Raji (cell line): ENCODE results near the gene AP5S1.

ENCODE experiments used
- POLR2A ChIP-seq: IDR thresholded peaks from 2 replicates; pipeline ENCODE4 v1.6.1; 2011; ENCODE audit warnings: low read depth, low read length, control low read depth; ENCODE audit not compliant: insufficient read depth

The AP5S1 gene

DNA sequence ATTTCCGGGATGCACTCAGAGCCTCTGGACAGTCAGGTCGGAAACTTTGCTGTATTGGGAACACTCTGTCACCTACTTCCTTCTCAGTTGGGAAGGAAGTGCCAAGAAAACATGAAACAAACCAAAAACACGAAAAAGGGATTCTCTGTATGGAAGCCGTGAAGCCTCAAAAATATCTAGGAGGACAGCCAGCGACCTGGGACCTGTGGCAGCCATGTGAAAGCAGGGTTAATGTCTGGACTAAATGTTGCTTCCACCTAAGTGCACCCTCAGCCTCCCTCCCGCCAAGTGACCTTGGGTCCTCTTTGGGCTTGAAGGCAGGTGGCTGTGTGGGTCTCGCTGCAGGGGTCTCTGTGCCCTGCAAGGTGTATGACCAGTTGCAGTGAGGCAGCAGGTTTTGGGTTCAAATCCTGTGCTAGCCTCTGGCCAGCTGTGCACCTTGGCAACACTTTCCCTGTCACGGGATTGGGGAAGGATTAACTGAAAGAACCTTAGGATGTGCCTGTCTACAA lies 27.1 kb downstream of the AP5S1 start:
- no peak for TF ChIP-seq POLR2A

DNA sequence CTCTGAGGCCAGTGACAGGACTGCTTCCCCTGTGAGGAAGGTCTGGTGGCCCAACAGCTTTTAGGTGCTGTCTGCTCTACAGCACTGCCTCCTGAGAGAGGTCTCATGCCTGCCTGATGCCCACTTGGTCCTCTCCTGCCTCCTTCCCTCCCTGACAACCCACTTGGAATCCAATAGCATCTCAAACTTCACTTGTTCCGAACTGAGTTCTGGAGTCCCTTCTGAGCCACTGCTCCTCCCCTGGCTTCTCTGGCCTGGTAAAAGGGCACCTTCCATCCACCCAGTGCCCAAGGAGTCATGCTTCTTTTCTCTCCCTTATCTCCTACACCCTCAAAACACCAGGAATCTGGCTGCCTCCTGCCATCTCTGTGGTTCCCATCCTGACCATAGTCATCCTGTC lies 28.2 kb downstream of the AP5S1 start:
- TF ChIP-seq POLR2A = no peak

DNA sequence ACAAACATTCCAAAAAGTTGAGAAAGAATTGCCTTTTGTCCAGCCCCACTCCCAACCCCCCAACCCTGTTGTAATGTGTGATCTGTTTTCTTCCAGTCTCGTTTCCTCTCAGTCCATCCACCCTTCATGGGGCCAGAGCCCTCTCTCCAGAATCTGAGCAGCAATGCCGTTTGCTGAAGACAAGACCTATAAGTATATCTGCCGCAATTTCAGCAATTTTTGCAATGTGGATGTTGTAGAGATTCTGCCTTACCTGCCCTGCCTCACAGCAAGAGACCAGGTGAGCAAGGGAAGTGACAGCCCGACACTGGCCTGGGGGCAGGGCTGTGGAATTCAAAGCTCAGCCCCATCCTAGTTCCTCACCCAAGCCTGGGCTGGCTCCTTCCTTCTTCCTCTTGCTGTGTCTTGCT lies 34.1 kb downstream of the AP5S1 start:
- TF ChIP-seq POLR2A = no peak

DNA sequence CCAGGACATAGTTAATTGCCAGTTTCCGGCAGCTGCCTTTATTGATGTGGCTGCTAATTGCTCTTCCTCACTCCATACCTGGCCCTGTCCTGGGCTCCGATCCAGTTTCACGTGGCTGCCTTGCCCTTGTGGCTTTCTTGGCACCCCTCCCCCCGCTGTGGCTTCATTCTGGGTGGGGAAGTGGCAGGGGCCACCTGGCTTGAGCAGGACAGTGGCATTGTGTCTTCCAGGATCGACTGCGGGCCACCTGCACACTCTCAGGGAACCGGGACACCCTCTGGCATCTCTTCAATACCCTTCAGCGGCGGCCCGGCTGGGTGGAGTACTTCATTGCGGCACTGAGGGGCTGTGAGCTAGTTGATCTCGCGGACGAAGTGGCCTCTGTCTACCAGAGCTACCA lies 37.1 kb downstream of the AP5S1 start:
- no peak for TF ChIP-seq POLR2A

DNA sequence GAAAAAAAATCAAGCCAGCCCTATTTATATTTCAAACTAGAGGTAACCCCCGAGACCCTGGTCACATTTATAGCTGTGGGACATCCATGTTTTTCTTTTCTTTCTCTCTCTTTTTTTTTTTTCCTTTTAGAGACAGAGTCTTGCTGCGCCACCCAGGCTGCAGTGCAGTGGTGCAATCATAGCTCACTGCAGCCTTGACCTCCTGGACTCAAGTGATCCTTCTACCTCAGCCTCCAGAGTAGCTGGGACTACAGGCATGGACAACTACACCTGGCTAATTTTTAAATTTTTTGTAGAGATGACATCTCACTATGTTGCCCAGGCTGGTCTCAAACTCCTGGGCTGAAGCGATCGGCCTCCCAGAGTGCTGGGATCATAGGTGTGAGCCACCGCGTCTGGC lies 38.3 kb downstream of the AP5S1 start:
- no peak for TF ChIP-seq POLR2A

DNA sequence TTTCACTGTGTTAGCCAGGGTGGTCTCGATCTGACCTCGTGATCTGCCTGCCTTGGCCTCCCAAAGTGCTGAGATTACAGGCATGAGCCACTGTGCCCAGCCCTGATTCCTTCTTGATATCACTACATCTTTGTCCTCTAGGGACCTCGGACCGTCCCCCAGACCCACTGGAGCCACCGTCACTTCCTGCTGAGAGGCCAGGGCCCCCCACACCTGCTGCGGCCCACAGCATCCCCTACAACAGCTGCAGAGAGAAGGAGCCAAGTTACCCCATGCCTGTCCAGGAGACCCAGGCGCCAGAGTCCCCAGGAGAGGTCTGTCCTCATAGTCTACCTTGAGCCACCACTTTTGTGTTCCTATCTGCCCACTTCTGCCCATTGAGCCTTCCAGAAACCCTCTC lies 40.8 kb downstream of the AP5S1 start:
- TF ChIP-seq POLR2A = no peak

DNA sequence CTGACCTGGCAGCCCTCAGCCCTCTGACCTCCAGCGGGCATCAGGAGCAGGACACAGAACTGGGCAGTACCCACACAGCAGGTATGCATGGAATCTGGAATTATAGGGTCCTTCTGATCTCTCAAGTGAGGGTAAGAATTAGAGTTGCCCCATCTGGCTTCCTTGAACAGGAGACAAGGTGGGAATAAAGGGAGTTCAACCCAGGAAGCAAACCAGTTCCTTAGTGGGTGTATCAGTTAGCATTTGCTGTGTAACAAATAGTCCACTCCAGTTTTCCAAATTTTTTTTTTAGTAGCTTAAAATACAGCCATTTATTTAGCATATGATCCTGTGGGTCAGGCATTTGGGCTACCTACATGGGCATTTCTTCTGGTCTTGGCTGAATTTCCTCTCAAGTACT lies 42.0 kb downstream of the AP5S1 start:
- no peak for TF ChIP-seq POLR2A

DNA sequence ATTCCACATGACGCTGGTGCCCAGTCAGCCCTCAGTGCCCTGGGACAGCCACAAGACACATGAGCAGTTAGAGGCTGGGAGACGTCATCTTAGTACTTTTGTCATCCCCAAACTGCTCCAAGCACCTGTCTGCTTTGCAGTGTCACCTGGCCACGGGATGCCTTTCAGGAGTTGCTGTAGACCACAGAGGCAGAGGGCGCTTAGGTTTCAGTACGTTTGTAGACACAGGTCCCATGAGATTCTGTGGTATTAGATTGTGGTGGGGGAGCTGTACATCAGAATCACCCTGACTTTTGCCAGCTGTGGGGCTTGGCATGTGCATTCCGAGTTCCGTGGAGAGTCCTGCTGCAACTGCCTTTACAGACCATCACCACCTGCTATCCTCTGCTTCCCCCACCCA lies 43.0 kb downstream of the AP5S1 start:
- TF ChIP-seq POLR2A = no peak

DNA sequence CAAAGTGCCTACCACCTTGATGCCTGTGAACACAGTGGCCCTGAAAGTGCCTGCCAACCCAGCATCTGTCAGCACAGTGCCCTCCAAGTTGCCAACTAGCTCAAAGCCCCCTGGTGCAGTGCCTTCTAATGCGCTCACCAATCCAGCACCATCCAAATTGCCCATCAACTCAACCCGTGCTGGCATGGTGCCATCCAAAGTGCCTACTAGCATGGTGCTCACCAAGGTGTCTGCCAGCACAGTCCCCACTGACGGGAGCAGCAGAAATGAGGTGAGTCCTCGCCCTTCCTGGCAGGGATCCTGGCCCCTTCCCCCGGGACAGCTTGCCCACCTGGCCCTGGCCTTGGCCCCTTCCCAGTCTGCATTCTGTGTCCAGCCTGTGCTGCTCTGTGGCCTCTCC lies 44.2 kb downstream of the AP5S1 start:
- no peak for TF ChIP-seq POLR2A

DNA sequence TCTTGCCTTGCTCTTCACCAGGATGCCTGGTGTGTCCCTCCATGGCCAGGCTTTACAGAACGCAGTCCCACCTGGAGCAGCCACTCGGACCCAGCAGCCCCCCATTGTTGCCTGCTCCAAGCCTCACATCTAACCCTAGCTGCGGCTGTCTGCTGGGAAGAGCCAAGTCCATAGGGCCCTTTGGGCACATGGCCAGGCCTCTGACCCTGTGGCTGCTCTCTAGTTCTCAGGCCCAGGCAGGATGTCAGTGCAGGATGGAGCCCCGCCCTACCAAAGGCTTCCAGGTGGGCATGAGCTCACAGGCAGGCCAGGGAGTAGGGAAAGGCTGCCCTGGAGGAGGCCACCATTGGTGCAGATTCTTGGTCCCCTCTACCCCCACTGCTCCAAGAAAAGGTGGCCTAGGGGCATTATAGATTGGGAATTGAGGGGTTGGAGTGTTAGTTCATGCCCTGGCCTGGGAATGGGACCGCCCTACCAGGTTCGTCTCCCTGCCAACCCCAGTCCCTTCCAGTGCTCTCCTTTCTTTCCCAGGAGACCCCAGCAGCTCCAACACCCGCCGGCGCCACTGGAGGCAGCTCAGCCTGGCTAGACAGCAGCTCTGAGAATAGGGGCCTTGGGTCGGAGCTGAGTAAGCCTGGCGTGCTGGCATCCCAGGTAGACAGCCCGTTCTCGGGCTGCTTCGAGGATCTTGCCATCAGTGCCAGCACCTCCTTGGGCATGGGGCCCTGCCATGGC lies 45.0 kb downstream of the AP5S1 start:
- TF ChIP-seq POLR2A = no peak

DNA sequence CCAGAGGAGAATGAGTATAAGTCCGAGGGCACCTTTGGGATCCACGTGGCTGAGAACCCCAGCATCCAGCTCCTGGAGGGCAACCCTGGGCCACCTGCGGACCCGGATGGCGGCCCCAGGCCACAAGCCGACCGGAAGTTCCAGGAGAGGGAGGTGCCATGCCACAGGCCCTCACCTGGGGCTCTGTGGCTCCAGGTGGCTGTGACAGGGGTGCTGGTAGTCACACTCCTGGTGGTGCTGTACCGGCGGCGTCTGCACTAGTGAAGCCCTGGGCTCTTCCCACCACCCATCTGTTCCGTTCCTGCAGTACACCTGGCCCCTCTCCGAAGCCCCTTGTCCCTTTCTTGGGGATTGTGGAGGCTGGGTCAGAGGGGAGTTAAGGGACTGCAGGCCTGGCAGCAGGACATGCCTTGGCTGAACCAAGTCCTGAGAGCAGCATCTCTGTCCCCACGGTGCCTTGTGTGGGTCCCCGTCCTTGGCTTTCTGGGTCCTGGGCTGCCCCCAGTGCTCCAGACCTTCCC lies 45.6 kb downstream of the AP5S1 start:
- no peak for TF ChIP-seq POLR2A

DNA sequence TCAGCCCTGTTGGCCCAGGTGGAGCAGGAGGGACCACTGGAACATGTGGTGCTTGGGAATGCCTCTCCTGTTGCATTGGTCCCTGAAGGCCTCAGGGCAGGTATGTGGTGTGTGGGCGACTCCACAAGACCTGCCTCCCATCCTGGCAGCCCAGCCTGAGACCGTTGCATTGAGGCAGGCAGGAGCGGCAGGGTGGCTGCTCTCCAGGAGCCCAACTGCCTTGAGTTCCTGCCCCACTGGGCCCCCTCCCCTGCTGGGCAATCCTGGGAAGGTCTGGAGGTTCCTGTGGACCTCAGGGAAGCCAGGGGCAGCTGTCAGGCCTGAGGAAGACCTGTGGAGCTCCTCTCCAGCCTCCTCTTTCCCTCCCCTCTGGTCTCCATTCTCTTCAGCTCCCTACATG lies 46.1 kb downstream of the AP5S1 start:
- no peak for TF ChIP-seq POLR2A

DNA sequence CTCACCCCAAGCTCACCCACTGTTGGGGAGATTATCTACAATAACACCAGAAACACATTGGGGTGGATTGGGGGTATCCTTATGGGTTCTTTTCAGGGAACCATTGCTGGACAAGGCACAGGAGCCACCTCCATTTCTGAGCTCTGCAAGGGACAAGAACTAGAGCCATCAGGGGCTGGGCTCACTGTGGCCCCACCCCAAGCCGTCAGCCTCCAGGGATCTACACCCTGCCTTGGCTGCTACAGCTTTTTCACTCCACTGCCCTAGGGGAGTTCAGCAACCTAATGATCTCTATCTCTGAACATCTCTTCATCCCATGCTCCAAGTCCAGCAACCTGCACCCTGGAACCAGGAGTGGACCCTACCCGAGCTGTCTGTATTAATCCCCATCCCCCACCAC lies 47.5 kb downstream of the AP5S1 start:
- no peak for TF ChIP-seq POLR2A

DNA sequence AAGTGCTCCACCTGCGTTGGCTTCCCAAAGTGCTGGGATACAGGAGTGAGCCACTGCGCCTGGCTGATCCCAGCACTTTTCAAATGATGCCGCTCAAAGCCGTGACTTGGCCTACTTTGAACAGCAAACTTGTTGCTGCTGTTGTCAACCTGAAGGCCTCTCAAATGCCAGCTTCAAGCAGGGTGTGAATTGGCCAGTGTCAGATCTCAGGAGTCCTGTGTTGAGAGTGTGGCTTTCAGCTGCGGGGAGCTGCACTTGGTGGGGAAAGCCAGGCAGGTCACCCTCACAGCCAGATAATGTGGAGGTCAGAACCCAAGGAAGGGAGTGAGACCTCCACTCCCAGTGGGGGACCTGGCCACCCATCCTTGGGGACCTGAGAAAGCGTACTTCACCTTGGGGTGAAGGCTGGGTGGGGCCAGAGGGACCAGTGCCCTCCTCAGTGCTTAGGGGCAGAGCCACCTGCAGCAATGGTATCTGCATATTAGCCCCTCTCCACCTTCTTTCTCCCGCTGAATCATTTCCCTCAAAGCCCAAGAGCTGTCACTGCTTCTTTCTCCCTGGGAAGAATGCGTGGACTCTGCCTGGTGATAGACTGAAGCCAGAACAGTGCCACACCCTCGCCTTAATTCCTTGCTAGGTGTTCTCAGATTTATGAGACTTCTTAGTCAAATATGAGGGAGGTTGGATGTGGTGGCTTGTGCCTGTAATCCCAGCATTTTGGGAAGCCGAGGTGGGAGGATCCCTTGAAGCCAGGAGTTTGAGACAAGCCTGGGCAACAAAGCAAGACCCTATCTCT lies 49.7 kb downstream of the AP5S1 start:
- TF ChIP-seq POLR2A = no peak

DNA sequence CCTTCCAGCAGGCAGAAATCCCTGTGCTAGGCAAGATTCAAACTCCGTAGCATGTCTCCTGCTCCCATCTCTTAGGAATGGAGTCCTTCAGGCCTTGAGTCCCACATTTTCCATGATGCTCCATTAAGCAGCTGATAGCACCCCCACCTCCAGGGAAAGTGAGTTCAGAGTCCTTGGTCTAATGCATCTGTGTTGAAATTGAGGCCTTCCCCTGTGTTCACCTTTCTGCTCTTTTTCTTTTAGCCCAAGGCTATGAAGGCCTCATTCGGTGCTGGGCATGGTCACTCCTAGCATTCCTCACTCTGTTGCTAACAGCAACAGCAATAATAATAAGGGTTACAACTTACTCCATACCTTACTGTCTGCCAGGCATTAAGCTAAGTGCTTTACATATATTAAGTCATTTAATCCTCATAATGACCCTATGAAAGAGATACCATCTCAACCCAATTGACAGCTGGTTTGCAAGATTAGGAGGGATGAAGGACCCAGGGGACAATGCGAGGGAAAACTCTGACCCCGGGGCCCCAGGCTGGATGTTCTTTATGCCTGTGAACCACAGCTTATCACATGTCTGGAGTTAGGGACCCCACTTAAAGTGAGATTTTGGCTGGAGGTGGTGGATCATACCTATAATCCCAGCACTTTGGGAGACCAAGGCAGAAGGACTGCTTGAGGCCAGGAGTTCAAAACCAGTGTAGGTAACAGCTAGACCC lies 51.4 kb downstream of the AP5S1 start:
- no peak for TF ChIP-seq POLR2A

DNA sequence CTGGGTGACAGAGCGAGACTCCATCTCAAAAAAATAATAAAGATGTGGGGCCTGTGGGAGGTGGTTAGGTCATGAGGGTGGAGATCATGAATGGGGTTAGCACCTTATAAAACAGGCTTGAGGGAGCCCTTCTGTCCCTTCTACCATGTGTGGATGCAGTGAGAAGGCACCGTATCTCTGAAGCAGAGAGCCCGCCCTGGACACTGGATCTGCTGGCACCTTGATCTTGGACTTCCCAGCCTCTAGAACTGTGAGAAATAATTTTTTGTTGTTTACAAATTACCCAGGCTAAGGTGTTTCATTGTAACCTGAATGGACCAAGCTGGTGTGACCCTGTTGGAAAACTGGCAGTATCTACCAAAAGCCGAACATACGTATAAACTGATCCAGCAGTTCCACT lies 53.2 kb downstream of the AP5S1 start:
- TF ChIP-seq POLR2A = no peak

DNA sequence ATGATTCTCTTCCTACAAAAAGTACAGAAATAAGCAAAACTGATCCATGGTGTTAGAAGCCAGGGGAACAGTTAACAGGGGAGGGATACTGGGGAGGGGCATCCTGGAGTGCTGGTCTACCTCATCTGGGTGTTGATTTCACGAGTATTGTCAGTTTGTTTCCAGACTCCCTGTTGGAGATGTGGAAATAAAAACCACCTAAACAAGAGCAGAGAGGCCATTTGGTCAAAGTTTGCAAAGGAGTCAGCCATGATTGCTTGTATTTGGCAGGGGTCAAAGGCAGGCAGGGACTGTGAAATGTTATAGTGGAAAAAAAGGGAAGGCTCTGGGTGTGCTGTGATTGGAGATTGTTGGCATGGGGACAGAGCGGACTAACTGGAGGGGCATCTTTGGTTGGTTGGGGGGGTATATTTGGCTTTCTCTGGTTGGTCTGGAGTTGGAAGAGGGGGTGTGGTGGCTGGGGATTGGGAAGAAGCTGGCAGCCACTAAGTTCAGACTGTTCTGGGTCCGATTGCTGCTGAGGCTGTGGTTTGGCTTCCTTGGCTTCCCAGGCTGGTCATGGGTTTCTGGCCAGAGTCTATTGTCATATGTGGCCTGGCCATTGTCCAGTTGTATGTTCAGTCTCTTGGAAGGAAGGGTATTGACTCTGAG lies 54.0 kb downstream of the AP5S1 start:
- no peak for TF ChIP-seq POLR2A
